Measurements from ENCODE around the gene UBR4. TPM values are rescaled to one million over a fixed set of nuclear protein-coding genes. Genes with fewer than 3 reads are reported as not detected.
"Not testable (repeated sequence)": the region's sequence is repeated elsewhere in the genome, so short reads cannot be mapped to it uniquely, and the experiment has no call there.

Gene UBR4
- total RNA-seq, 1 donor from 2014 or later = 125 TPM

DNA sequence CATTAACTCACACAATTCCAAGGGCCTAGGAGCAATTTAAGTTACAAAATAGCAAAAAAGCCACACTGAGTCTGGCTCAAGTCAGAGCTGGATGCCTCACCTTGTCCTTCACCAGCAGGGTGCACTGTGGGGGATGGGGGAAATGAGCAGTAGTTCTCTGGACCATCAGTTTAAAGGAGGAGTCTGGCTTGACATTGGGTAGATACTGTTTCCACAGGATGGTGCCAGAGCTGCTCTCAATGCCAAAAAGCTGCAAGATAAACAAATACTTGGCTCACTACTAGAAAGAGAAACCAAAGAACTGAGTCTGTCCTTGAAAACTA lies 22.4 kb upstream of the UBR4 start:
- peaks cover 17% of the 10 kb centered on the region for H3K4me1 ChIP-seq
- ATAC-seq = peak in 1 of 2 donors; percentile 48
- H3K9me3 ChIP-seq = no peaks in the 10 kb centered on the region
- no peak for DNase-seq
- no peaks in the 10 kb centered on the region for H3K27me3 ChIP-seq (ENCODE audit: low read depth)
- H3K36me3 ChIP-seq = peaks cover 100% of the 10 kb centered on the region
- TF ChIP-seq, protein P1, sequence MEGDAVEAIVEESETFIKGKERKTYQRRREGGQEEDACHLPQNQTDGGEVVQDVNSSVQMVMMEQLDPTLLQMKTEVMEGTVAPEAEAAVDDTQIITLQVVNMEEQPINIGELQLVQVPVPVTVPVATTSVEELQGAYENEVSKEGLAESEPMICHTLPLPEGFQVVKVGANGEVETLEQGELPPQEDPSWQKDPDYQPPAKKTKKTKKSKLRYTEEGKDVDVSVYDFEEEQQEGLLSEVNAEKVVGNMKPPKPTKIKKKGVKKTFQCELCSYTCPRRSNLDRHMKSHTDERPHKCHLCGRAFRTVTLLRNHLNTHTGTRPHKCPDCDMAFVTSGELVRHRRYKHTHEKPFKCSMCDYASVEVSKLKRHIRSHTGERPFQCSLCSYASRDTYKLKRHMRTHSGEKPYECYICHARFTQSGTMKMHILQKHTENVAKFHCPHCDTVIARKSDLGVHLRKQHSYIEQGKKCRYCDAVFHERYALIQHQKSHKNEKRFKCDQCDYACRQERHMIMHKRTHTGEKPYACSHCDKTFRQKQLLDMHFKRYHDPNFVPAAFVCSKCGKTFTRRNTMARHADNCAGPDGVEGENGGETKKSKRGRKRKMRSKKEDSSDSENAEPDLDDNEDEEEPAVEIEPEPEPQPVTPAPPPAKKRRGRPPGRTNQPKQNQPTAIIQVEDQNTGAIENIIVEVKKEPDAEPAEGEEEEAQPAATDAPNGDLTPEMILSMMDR (IDR thresholded peaks at IDR 0.05) = peak; percentile 7
- intact Hi-C loops (cut with DNase I) = no loop called here
- H3K27ac ChIP-seq = no peak overlapping the region
- no peak overlapping the region for H3K4me3 ChIP-seq

DNA sequence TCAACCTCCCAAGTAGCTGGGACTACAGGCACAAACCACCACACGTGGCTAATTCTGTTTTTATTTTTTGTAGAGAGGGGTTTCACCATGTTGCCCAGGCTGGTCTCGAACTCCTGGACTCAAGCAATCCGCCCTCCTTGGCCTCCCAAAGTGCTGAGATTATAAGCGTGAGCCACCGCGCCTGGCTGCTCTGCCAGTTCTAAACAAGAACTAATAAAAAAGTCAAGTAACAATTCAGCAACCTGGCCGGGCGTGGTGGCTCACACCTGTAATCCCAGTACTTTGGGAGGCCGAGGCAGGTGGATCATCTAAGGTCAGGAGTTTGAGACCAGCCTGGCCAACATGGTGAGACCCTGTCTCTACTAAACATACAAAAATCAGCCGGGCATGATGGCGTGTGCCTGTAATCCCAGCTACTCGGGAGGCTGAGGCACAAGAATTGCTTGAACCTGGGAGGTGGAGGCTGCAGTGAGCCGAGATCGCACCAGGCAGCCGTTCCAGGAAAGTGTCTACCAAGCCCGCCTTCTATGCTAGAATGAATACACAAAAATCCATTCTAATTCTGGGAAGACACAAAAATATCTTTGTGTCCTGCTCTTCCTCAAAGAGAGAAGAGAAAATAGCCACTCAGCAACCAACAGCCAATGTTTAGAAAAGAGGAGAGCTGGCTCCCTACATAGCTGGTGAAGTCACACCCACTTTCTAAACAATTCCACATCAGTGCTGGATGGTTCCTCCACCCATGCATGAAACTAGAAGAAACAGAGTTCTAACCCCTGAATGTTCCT lies 21.9 kb upstream of the UBR4 start:
- intact Hi-C loops (cut with DNase I); DNase-seq; H3K27me3 ChIP-seq (ENCODE audit: low read depth); ATAC-seq; H3K9me3 ChIP-seq; H3K4me3 ChIP-seq: not testable (repeated sequence)
- H3K36me3 ChIP-seq = peaks cover 100% of the 10 kb centered on the region
- H3K27ac ChIP-seq = peak overlapping the region; percentile 31
- H3K4me1 ChIP-seq = peaks cover 17% of the 10 kb centered on the region

DNA sequence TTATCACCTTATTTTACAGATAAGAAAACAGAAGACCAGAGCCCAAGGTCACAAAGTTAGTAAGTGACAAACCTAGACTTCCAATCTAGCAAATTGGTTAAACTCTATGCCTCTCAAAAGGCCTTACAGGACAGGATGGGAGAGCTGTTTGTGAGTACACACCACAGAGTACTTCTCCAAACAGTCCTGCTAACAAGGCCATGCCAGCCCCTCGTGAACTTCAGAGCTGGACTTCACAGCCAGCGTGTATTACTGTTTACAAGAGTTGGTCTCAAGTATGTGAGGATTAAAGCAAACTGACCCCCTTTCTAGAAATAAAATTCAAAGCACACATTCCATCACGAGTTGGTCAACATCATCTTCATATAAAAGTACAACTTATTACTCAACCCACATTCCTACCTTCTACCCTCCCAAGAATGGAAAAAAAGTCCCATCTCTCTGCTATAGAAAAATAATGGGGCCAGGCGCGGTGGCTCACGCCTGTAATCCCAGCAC lies 19.8 kb upstream of the UBR4 start:
- TF ChIP-seq, protein P1 (IDR thresholded peaks at IDR 0.05) = no peak

DNA sequence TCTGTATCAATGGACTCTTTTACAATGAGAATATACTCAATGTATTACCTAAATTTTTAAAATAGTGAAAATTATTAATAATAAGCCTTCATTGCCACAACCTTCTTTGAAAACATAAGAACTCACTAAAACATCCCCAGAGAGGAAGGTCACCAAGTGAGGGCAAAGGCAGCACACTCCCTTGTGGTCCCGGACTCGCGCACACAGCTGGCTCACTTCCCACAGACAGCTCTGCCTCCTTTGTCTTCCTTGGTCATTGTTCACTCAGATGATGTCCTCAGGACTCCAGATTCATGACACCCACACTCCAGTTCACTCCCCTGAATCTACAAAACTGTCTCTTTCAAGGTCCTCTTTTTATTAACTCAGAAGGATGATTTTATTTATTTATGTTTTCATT lies 19.2 kb upstream of the UBR4 start:
- Histone ChIP-seq H3K36me3 (peaks cover 100% of the 10 kb centered on the region), H3K27me3 (ENCODE audit: low read depth) (no peaks in the 10 kb centered on the region), H3K4me1 (peaks cover 17% of the 10 kb centered on the region), H3K27ac (no peak overlapping the region), H3K9me3 (no peaks in the 10 kb centered on the region), H3K4me3 (no peak overlapping the region)
- ATAC-seq = no peak
- TF ChIP-seq, protein P1 (IDR thresholded peaks at IDR 0.05) = no peak
- intact Hi-C loops (cut with DNase I) = no loop called here
- DNase-seq = no peak

More for the DNA sequence above, 19.8 kb upstream of the UBR4 start:
- peaks cover 17% of the 10 kb centered on the region for H3K4me1 ChIP-seq
- ATAC-seq (peak; percentile 80 to 90), DNase-seq (no peak)
- H3K27ac ChIP-seq = no peak overlapping the region
- H3K4me3 ChIP-seq = no peak overlapping the region
- peaks cover 100% of the 10 kb centered on the region for H3K36me3 ChIP-seq
- H3K27me3 ChIP-seq (ENCODE audit: low read depth) = no peaks in the 10 kb centered on the region
- intact Hi-C loops (cut with DNase I) = no loop called here
- H3K9me3 ChIP-seq = no peaks in the 10 kb centered on the region

DNA sequence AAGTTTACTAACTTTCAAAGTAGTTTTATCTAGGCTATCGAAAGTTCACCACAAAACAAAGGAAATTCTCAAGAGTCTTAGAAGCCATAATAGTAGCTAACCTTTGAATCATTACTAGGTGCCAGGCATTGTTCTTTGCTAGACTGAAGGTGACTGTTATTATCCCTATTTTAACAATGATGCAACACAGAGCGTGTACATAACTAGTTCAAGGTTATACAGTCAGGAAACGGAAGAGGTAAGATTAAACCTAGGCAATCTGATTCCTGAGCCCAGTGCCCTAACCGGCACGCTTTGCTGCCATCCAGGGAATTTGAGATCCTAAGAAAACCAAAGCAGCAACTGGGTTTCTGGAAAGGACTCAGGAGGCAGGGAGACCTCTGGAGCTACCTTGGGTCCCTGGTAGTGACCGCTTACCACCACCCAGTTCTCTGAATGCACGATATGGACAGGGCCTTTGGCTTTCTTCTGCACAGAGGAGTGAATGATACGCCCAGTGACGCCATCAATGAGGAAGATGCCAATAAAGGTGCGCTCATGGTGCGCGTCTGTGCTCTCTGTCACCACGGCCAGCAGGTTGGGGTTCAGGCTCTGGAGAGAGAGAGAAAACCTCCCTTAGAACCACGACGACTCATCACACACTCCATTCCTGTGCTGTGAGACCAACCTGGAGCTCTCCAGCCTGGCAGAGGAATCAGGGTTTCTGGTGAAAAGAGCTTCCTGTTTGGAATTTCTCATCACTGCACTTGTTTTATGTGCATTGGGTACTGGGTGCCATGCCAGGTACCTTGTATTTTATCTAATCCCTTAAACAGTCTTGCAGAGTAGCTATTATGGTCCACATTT lies 13.1 kb upstream of the UBR4 start:
- H3K27me3 ChIP-seq (ENCODE audit: low read depth) = no peaks in the 10 kb centered on the region
- no peaks in the 10 kb centered on the region for H3K9me3 ChIP-seq
- no peak overlapping the region for H3K27ac ChIP-seq
- no peak overlapping the region for H3K4me3 ChIP-seq
- no peak for DNase-seq
- intact Hi-C loops (cut with DNase I) = no loop called here
- H3K36me3 ChIP-seq = peaks cover 100% of the 10 kb centered on the region
- ATAC-seq = no peak
- TF ChIP-seq, protein P1 (IDR thresholded peaks at IDR 0.05) = no peak
- H3K4me1 ChIP-seq = no peaks in the 10 kb centered on the region
